Measurements from ENCODE around the gene TMEM209. TPM values are rescaled to one million over a fixed set of nuclear protein-coding genes. Genes with fewer than 3 reads are reported as not detected.
"Not testable (repeated sequence)": the region's sequence is repeated elsewhere in the genome, so short reads cannot be mapped to it uniquely, and the experiment has no call there.

Gene TMEM209
- total and polyA plus RNA-seq, 12 donors = 5.9 to 14.7 (median 12.5) TPM

DNA sequence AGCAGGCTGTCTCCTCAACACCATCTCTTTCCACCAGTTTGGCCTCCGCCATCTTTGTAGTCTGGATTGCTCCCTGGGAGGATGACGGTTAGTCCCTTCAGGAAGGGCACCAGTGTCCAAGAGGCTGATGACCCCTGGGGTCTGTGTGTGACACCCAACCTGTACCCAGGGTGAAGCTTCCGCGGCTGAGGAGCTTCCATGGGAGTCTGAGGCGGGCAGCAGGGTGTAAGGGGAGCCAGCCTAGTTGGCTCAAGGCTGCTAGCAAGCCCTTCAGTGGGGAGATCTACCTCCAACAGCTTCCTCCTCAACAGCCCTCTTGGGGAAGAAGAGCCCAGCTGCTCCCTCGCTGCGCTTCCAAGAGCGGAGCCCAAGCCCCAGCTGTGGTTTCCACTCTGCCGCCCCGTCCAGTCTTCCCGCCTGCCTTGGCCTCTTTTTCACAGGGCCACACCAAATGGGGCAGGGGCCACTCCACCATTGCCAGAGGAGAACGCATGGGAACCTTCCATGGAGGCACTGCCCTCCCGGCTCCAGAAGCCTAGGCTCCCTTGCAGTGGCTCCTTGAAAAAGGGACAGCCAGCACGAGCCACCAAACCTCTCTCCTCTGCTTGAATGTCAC, 57.4 kb downstream of the TMEM209 start:
- no peaks in the 10 kb centered on the region for H3K27me3 ChIP-seq
- 95 to 96% methylated on average over 14 of the region's 14 CpGs for WGBS, 2 donors
- intact Hi-C loops (cut with DNase I) = no loop called here
- H3K4me3 ChIP-seq = no peak overlapping the region
- DNase-seq (no peak), ATAC-seq (no peak)
- no peaks in the 10 kb centered on the region for H3K9me3 ChIP-seq
- H3K4me1 ChIP-seq = peaks cover 0 to 3% (median 0%) of the 10 kb centered on the region in 9 donors
- TF ChIP-seq, protein P1, sequence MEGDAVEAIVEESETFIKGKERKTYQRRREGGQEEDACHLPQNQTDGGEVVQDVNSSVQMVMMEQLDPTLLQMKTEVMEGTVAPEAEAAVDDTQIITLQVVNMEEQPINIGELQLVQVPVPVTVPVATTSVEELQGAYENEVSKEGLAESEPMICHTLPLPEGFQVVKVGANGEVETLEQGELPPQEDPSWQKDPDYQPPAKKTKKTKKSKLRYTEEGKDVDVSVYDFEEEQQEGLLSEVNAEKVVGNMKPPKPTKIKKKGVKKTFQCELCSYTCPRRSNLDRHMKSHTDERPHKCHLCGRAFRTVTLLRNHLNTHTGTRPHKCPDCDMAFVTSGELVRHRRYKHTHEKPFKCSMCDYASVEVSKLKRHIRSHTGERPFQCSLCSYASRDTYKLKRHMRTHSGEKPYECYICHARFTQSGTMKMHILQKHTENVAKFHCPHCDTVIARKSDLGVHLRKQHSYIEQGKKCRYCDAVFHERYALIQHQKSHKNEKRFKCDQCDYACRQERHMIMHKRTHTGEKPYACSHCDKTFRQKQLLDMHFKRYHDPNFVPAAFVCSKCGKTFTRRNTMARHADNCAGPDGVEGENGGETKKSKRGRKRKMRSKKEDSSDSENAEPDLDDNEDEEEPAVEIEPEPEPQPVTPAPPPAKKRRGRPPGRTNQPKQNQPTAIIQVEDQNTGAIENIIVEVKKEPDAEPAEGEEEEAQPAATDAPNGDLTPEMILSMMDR (IDR thresholded peaks at IDR 0.05) = no peak
- H3K27ac ChIP-seq = no peak overlapping the region
- no peaks in the 10 kb centered on the region for H3K36me3 ChIP-seq

DNA sequence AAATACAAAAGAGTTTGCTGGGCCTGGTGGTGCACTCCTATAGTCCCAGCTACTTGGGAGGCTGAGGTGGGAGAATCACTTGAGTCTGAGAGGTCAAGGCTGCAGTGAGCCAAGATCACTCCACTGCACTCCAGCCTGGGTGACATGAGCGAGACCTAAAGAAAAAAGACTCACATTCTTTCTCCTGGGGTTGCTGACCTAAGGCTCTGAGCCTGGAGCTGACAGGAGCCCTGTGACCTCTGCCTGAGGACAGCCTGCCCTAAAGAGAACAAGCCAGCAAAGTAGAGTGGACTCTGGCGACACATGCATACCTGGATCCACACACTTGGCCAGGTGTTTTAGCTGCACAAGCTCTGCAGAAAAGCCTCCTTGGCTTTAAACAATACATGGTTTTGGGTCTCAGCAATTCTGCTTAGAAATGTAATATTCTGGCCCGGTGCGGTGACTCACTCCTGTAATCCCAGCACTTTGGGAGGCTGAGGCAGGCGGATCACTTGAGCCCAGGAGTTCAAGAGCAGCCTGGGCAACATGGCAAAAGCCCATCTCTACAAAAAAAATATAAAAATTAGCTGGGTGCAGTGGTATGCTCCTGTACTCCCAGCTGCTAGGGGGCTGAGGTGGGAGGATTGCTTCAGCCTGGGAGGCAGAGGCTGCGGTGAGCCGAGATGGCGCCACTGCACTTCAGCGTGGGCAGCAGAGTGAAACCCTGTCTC, 58.4 kb downstream of the TMEM209 start:
- no peaks in the 10 kb centered on the region for H3K9me3 ChIP-seq
- no peak for DNase-seq
- no peak for ATAC-seq
- intact Hi-C loops (cut with DNase I) = no loop called here
- no peak overlapping the region for H3K27ac ChIP-seq
- 96 to 98% methylated on average over 9 of the region's 9 CpGs for WGBS, 2 donors
- H3K27me3 ChIP-seq = no peaks in the 10 kb centered on the region
- TF ChIP-seq, protein P1 (IDR thresholded peaks at IDR 0.05) = no peak
- peaks cover 0 to 8% (median 5%) of the 10 kb centered on the region in 9 donors for H3K4me1 ChIP-seq
- no peaks in the 10 kb centered on the region for H3K36me3 ChIP-seq
- H3K4me3 ChIP-seq = no peak overlapping the region

DNA sequence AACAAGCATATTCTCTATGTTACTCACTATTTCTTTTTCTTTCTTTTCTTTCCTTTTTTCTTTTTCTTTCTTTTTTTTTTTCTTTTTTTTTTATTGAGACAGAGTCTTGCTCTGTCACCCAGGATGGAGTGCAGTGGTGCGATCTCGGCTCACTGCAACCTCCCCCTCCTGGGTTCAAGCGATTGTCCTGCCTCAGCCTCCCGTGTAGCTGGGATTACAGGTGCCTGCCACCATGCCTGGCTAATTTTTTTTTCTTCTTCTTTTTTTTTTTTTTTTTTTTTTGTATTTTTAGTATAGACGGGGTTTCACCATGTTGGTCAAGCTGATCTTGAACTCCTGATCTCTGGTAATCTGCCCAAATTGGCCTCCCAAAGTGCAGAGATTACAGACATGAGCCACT, 59.1 kb downstream of the TMEM209 start:
- H3K9me3 ChIP-seq, ATAC-seq: not testable (repeated sequence)

DNA sequence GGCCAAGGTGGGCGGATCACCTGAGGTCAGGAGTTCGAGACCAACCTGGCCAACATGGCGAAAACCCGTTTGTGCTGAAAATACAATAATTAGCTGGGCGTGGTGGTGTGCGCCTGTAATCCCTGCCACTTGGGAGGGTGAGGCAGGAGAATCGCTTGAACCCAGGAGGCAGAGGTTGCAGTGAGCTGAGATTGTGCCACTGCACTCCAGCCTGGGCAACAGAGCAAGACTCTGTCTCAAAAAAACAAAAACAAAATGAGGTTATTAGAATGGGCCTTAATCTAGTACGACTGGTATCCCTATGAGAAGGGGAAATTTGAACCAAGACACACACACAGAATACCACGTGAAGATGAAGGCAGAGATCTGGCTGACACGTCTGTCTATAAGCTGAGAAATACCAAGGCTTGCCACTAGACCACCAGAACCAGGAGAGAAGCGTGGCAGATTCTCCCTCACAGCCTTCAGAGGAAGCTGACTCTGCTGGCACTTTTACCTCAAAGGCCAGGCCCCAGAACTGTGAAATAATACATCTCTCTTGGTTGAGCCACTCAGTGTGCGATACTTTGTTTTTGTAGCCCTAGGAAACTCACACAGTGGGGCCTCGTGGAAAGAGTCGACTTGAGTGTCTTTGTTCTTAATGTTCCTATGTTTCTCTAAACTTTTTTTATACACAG, 59.6 kb downstream of the TMEM209 start:
- TF ChIP-seq, protein P1 (IDR thresholded peaks at IDR 0.05) = no peak
- DNase-seq (no peak), ATAC-seq (no peak)
- Histone ChIP-seq H3K4me1 (peaks cover 0 to 21% (median 16%) of the 10 kb centered on the region in 9 donors), H3K9me3 (no peaks in the 10 kb centered on the region), H3K27ac (no peak overlapping the region), H3K27me3 (no peaks in the 10 kb centered on the region), H3K36me3 (no peaks in the 10 kb centered on the region), H3K4me3 (no peak overlapping the region)
- intact Hi-C loops (cut with DNase I) = no loop called here
- WGBS, 2 donors = 91 to 93% methylated on average over 14 of the region's 14 CpGs

More for the DNA sequence above, 59.1 kb downstream of the TMEM209 start:
- H3K27me3 ChIP-seq; DNase-seq; H3K4me3 ChIP-seq; intact Hi-C loops (cut with DNase I); H3K27ac ChIP-seq; H3K36me3 ChIP-seq: not testable (repeated sequence)
- peaks cover 0 to 15% (median 12%) of the 10 kb centered on the region in 9 donors for H3K4me1 ChIP-seq
- WGBS, 2 donors = 93 to 95% methylated on average over 5 of the region's 5 CpGs
